PC-3 (cell line): Measurements from ENCODE around the gene CNTNAP2.

Experiments
- CTCF ChIP-seq: fragments of 300-600 bp; sonication (generic); conservative IDR thresholded peaks from 2 replicates; pipeline ENCODE4 v1.5.1; 2017; ENCODE audit warnings: antibody characterized with exemption, low read depth, mild to moderate bottlenecking, low read length
- EZH2 ChIP-seq: fragments of 300-600 bp; sonication (generic); IDR thresholded peaks from one replicate; pipeline ENCODE4 v1.6.1; 2017; ENCODE audit warnings: antibody characterized with exemption, mild to moderate bottlenecking, low read length; ENCODE audit not compliant: unreplicated experiment
- EZH2phosphoT487 ChIP-seq: fragments of 300-600 bp; sonication (generic); IDR thresholded peaks from 2 replicates; pipeline ENCODE4 v1.6.1; 2018; ENCODE audit warnings: mild to moderate bottlenecking, antibody characterized with exemption, low read length, borderline replicate concordance

GRCh38 chr7:147857152-147858140, 1740.8 kb downstream of the CNTNAP2 start:
- TF ChIP-seq EZH2 (no peak), CTCF (no peak), EZH2phosphoT487 (no peak)
